IMR-90 (cell line): ENCODE data around the gene FIGLA. TPM values are rescaled to one million over a fixed set of nuclear protein-coding genes. Genes with fewer than 3 reads are reported as not detected.

Source experiments
- ATAC-seq: fragments of 200-7000 bp; cut with Tn5 transposase; 2 replicates; pipeline ENCODE4 v1.9.1; 2020; ENCODE audit warnings: low read depth, mild to moderate bottlenecking, moderate library complexity
- BruUV-seq: library from RNA; stranded (reverse); fragments of 400-500 nt; replicated peaks from 2 replicates; lab custom pipeline; 2021; lab: Mats Ljungman, UMichigan
- CTCF ChIA-PET: fragments of 300-600 bp; formaldehyde crosslinking; extraction: SDS; loops from one replicate; lab custom pipeline; 2021; ENCODE audit warnings: antibody characterized with exemption; lab: Yijun Ruan, JAX
- POLR2A ChIA-PET: fragments of 300-600 bp; sonication (Branson Sonifier 250); formaldehyde crosslinking; loops from one replicate; lab custom pipeline; 2022; ENCODE audit warnings: antibody characterized with exemption; ENCODE audit not compliant: unreplicated experiment; lab: Charles Lee
- DNase-seq: peaks from one replicate; pipeline ENCODE4 v3.0.0; 2013
- H2AFZ ChIP-seq: replicated peaks from 2 replicates; pipeline ENCODE3; 2013; ENCODE audit warnings: low read length, mild to moderate bottlenecking; ENCODE audit not compliant: poor library complexity
- H2AK5ac ChIP-seq: 2 replicates; pipeline ENCODE4 v1.6.1; 2013; ENCODE audit warnings: low read depth, low read length, inconsistent platforms
- H2AK9ac ChIP-seq: replicated peaks from 2 replicates; pipeline ENCODE3; 2013; ENCODE audit warnings: mild to moderate bottlenecking, low read depth, low read length, moderate library complexity; ENCODE audit not compliant: poor library complexity
- H2BK120ac ChIP-seq: 2 replicates; pipeline ENCODE4 v1.6.1; 2013; ENCODE audit warnings: low read depth, low read length, inconsistent platforms
- H2BK15ac ChIP-seq: 3 replicates; pipeline ENCODE4 v1.6.1; 2013; ENCODE audit warnings: low read depth, low read length, inconsistent platforms
- H2BK20ac ChIP-seq: 2 replicates; pipeline ENCODE4 v1.6.1; 2013; ENCODE audit warnings: low read depth, mild to moderate bottlenecking, inconsistent platforms, low read length, moderate library complexity
- H2BK5ac ChIP-seq: 2 replicates; pipeline ENCODE4 v1.6.1; 2013; ENCODE audit warnings: mild to moderate bottlenecking, low read depth, low read length, inconsistent platforms; ENCODE audit not compliant: poor library complexity, severe bottlenecking
- H3K14ac ChIP-seq: replicated peaks from 2 replicates; pipeline ENCODE4 v1.6.1; 2013; ENCODE audit warnings: low read depth, low read length, inconsistent platforms
- H3K18ac ChIP-seq: 2 replicates; pipeline ENCODE4 v1.6.1; 2013; ENCODE audit warnings: low read depth, low read length, control low read depth
- H3K23ac ChIP-seq: 2 replicates; pipeline ENCODE4 v1.6.1; 2013; ENCODE audit warnings: low read depth, low read length, inconsistent platforms
- H3K27ac ChIP-seq: 2 replicates; pipeline ENCODE4 v1.5.1; 2013; ENCODE audit warnings: mild to moderate bottlenecking, control low read depth, low read length; ENCODE audit not compliant: insufficient read depth
- H3K27me3 ChIP-seq: 2 replicates; pipeline ENCODE4 v1.6.1; 2013; ENCODE audit warnings: low read length; ENCODE audit not compliant: control insufficient read depth, insufficient read depth
- H3K36me3 ChIP-seq: 2 replicates; pipeline ENCODE4 v1.6.1; 2013; ENCODE audit warnings: low read length, mixed read lengths; ENCODE audit not compliant: control insufficient read depth, insufficient read depth
- H3K4ac ChIP-seq: 2 replicates; pipeline ENCODE4 v1.6.1; 2013; ENCODE audit warnings: low read depth, low read length, inconsistent platforms
- H3K4me1 ChIP-seq: 2 replicates; pipeline ENCODE4 v1.6.1; 2013; ENCODE audit warnings: low read length, mixed read lengths; ENCODE audit not compliant: control insufficient read depth, insufficient read depth
- H3K4me2 ChIP-seq: 2 replicates; pipeline ENCODE4 v1.6.1; 2013; ENCODE audit warnings: low read depth, mild to moderate bottlenecking, control low read depth, low read length, moderate library complexity
- H3K4me3 ChIP-seq: 2 replicates; pipeline ENCODE4 v1.5.1; 2013; ENCODE audit warnings: low read depth, mild to moderate bottlenecking, control low read depth, low read length, moderate library complexity; ENCODE audit not compliant: insufficient read depth
- H3K56ac ChIP-seq: 2 replicates; pipeline ENCODE4 v1.6.1; 2013; ENCODE audit warnings: low read length, inconsistent platforms; ENCODE audit not compliant: insufficient read depth; ENCODE audit errors: extremely low read depth
- H3K79me1 ChIP-seq, 2 experiments: 2 replicates each; pipeline ENCODE4 v1.6.1; 2013; ENCODE audit warnings: low read length in 2 of 2, inconsistent platforms in 1 of 2, low read depth in 1 of 2
- H3K9ac ChIP-seq: 2 replicates; pipeline ENCODE4 v1.6.1; 2013; ENCODE audit warnings: low read depth, low read length, control low read depth
- H3K9me1 ChIP-seq: 2 replicates; pipeline ENCODE4 v1.6.1; 2013; ENCODE audit warnings: low read length, inconsistent platforms; ENCODE audit not compliant: insufficient read depth
- H3K9me3 ChIP-seq: 2 replicates; pipeline ENCODE4 v1.6.1; 2013; ENCODE audit warnings: low read length; ENCODE audit not compliant: control insufficient read depth, insufficient read depth
- H4K20me1 ChIP-seq: 2 replicates; pipeline ENCODE4 v1.6.1; 2013; ENCODE audit warnings: low read length, inconsistent platforms; ENCODE audit not compliant: insufficient read depth
- H4K5ac ChIP-seq: 2 replicates; pipeline ENCODE4 v1.6.1; 2013; ENCODE audit warnings: mild to moderate bottlenecking, low read depth, low read length, control low read depth
- H4K8ac ChIP-seq, 2 experiments: 2 replicates each; pipeline ENCODE4 v1.6.1; 2013; ENCODE audit warnings: low read depth in 2 of 2, low read length in 2 of 2, control low read depth in 1 of 2, inconsistent platforms in 1 of 2
- H4K91ac ChIP-seq: 2 replicates; pipeline ENCODE4 v1.6.1; 2013; ENCODE audit warnings: low read depth, low read length, inconsistent platforms; ENCODE audit not compliant: insufficient read depth
- CEBPB ChIP-seq: IDR thresholded peaks from 2 replicates; pipeline ENCODE4 v1.6.1; 2012; ENCODE audit warnings: low read depth, low read length, improper control_type of control experiment
- CHD1 ChIP-seq: IDR thresholded peaks from 2 replicates; pipeline ENCODE4 v1.6.1; 2012; ENCODE audit warnings: low read depth, low read length, improper control_type of control experiment
- CTCF ChIP-seq: conservative IDR thresholded peaks from 2 replicates; pipeline ENCODE4 v1.5.1; 2012; ENCODE audit warnings: mild to moderate bottlenecking, low read depth, low read length, improper control_type of control experiment
- MXI1 ChIP-seq: IDR thresholded peaks from 2 replicates; pipeline ENCODE4 v1.6.1; 2012; ENCODE audit warnings: low read depth, mild to moderate bottlenecking, low read length, moderate library complexity, borderline replicate concordance
- RCOR1 ChIP-seq: IDR thresholded peaks from 2 replicates; pipeline ENCODE4 v1.6.1; 2012; ENCODE audit warnings: mild to moderate bottlenecking, low read length, improper control_type of control experiment; ENCODE audit not compliant: insufficient replicate concordance
- RFX5 ChIP-seq: IDR thresholded peaks from 2 replicates; pipeline ENCODE4 v1.8.0; 2012; ENCODE audit warnings: low read depth, mild to moderate bottlenecking, low read length, moderate library complexity
- WGBS, 2 experiments: methylation state at CpG; one replicate each; pipeline versions ENCODE4 v1.1.5 to v1.1.7; 2013; ENCODE audit warnings: missing lambda C conversion rate in 2 of 2; ENCODE audit not compliant: insufficient read length in 1 of 2; ENCODE audit errors: extremely low coverage in 2 of 2; 5-methylcytosine and 5-hydroxymethylcytosine counted together
- dilution Hi-C: fragments of 300-500 bp; cut with HindIII; formaldehyde crosslinking; loops from one replicate; pipeline ENCODE4 v1.14.3; 2018; ENCODE audit warnings: low sequenced_read_pairs; ENCODE audit not compliant: unreplicated experiment
- in situ Hi-C: fragments of 300-500 bp; cut with MboI; formaldehyde crosslinking; loops from 3 replicates; pipeline ENCODE4 v1.14.3; 2019; ENCODE audit warnings: low sequenced_read_pairs, inconsistent platforms, mixed read lengths
- intact Hi-C: fragments of 100-400 bp; cut with micrococcal nuclease; formaldehyde crosslinking; loops from 2 replicates; pipeline ENCODE4 v1.10.0; 2022
- polyA plus RNA-seq, 3 experiments: library from polyadenylated mRNA; depleted of rRNA; stranded (reverse); fragments of >200 nt; gene quantifications; 2 replicates each; pipeline ENCODE4 v1.2.3, GENCODE V29; 2012; ENCODE audit warnings: low replicate concordance in 1 of 3
- total RNA-seq: library from RNA; depleted of rRNA; stranded (reverse); fragments of >200 nt; gene quantifications from 2 replicates; pipeline ENCODE4 v1.2.3, GENCODE V29; 2012

The FIGLA gene
- total and polyA plus RNA-seq, 2 of the 4 experiments (the other 2 are of a cell fraction), result not detected

GRCh38 chr2:70828914-70829824, 38.7 kb upstream of the FIGLA start:
- Histone ChIP-seq H3K4me1 (no peaks in the 10 kb centered on the region), H3K14ac (no peak overlapping the region), H2AK9ac (no peak overlapping the region), H3K4ac (no peak overlapping the region), H3K4me2 (no peak overlapping the region), H3K79me1 (no peaks in the 10 kb centered on the region), H3K9ac (no peak overlapping the region), H3K56ac (no peak overlapping the region), H2BK120ac (no peak overlapping the region), H3K23ac (no peak overlapping the region), H2BK5ac (no peak overlapping the region), H4K5ac (no peak overlapping the region), H2AFZ (no peak overlapping the region), H3K9me1 (no peaks in the 10 kb centered on the region), H3K27me3 (peaks cover 14% of the 10 kb centered on the region), H2BK20ac (no peak overlapping the region), H4K91ac (no peak overlapping the region), H4K8ac (no peak overlapping the region), H3K18ac (no peak overlapping the region), H3K36me3 (no peaks in the 10 kb centered on the region), H2BK15ac (no peak overlapping the region), H4K20me1 (no peaks in the 10 kb centered on the region), H3K27ac (no peak overlapping the region), H3K9me3 (no peaks in the 10 kb centered on the region), H3K4me3 (no peak overlapping the region), H2AK5ac (no peak overlapping the region)
- in situ Hi-C loops (no loop called here), dilution Hi-C loops (no loop called here), intact Hi-C loops (no loop called here)
- ATAC-seq (no peak), DNase-seq (peak; percentile 34)
- POLR2A ChIA-PET, result no interaction called here
- CTCF ChIA-PET, result no interaction called here
- 43% methylated on average over 3 of the region's 6 CpGs; no CpG with 5 or more reads in 1 of the 2 experiments for WGBS, 2 experiments
- TF ChIP-seq CTCF, result no peak
- no peak for TF ChIP-seq RCOR1
- no peak for TF ChIP-seq CHD1
- TF ChIP-seq RFX5, result no peak
- no peak for TF ChIP-seq CEBPB
- TF ChIP-seq MXI1, result no peak
- no TSS peak for BruUV-seq
